Measurements from ENCODE around the gene COL5A1. TPM values are rescaled to one million over a fixed set of nuclear protein-coding genes. Genes with fewer than 3 reads are reported as not detected.

COL5A1 gene
- total RNA-seq, 4 donors from 2014 or later: 4.9 to 97.4 (median 11.9) TPM

- DNase-seq: no peak
- Histone ChIP-seq H3K36me3 (no peaks in the 10 kb centered on the region), H3K4me1 (peaks cover 0 to 19% (median 0%) of the 10 kb centered on the region in 4 donors), H3K27me3 (no peaks in the 10 kb centered on the region), H3K27ac (no peak overlapping the region), H3K4me3 (no peak overlapping the region), H3K9me3 (peaks cover 0 to 6% (median 0%) of the 10 kb centered on the region in 4 donors)
- TF ChIP-seq CTCF (IDR thresholded peaks at IDR 0.05): no peak
- TF ChIP-seq POLR2A (IDR thresholded peaks at IDR 0.05): no peak
These were observed 14.9 kb downstream of the COL5A1 start for GRCh38 chr9:134656334-134657006.

GRCh38 chr9:134657666-134658377, 16.2 kb downstream of the COL5A1 start:
- peak in 1 of 3 donors; percentile 23 for DNase-seq
- TF ChIP-seq POLR2A (IDR thresholded peaks at IDR 0.05): no peak
- TF ChIP-seq CTCF (IDR thresholded peaks at IDR 0.05): no peak
- H3K27ac ChIP-seq: peak overlapping the region in 1 of 4 donors; percentile 10

GRCh38 chr9:134658378-134658955, 16.9 kb downstream of the COL5A1 start:
- peak in 1 of 3 donors; percentile 36 for DNase-seq
- no peak for TF ChIP-seq CTCF (IDR thresholded peaks at IDR 0.05)
- TF ChIP-seq POLR2A (IDR thresholded peaks at IDR 0.05): no peak
- H3K9me3 ChIP-seq: peaks cover 0 to 6% (median 0%) of the 10 kb centered on the region in 4 donors
- peak overlapping the region in 1 of 4 donors; percentile 10 for H3K27ac ChIP-seq
- peaks cover 0 to 34% (median 0%) of the 10 kb centered on the region in 4 donors for H3K4me1 ChIP-seq
- no peaks in the 10 kb centered on the region for H3K36me3 ChIP-seq
- H3K4me3 ChIP-seq: no peak overlapping the region
- no peaks in the 10 kb centered on the region for H3K27me3 ChIP-seq

More at GRCh38 chr9:134657666-134658377, 16.2 kb downstream of the COL5A1 start:
- H3K4me3 ChIP-seq: no peak overlapping the region
- H3K4me1 ChIP-seq: peaks cover 0 to 30% (median 0%) of the 10 kb centered on the region in 4 donors
- H3K36me3 ChIP-seq: no peaks in the 10 kb centered on the region
- H3K9me3 ChIP-seq: peaks cover 0 to 6% (median 0%) of the 10 kb centered on the region in 4 donors
- H3K27me3 ChIP-seq: no peaks in the 10 kb centered on the region

- Histone ChIP-seq H3K27me3 (no peaks in the 10 kb centered on the region), H3K27ac (peak overlapping the region in 1 of 4 donors; percentile 55), H3K36me3 (no peaks in the 10 kb centered on the region), H3K4me1 (peaks cover 0 to 34% (median 0%) of the 10 kb centered on the region in 4 donors), H3K9me3 (peaks cover 0 to 6% (median 0%) of the 10 kb centered on the region in 4 donors), H3K4me3 (no peak overlapping the region)
- peak in 1 of 3 donors; percentile 26 for DNase-seq
- TF ChIP-seq POLR2A (IDR thresholded peaks at IDR 0.05) (no peak), CTCF (IDR thresholded peaks at IDR 0.05) (no peak)
These were observed 18.1 kb downstream of the COL5A1 start for GRCh38 chr9:134659688-134660131.

- DNase-seq: no peak
- TF ChIP-seq POLR2A (IDR thresholded peaks at IDR 0.05): no peak
- peak in 4 of 6 experiments; percentile 12 to 21 (median 16) for TF ChIP-seq CTCF (IDR thresholded peaks at IDR 0.05)
These were observed 18.8 kb downstream of the COL5A1 start for GRCh38 chr9:134660407-134660806.

More at GRCh38 chr9:134660407-134660806, 18.8 kb downstream of the COL5A1 start:
- Histone ChIP-seq H3K27me3 (no peaks in the 10 kb centered on the region), H3K27ac (peak overlapping the region in 1 of 4 donors; percentile 55), H3K4me1 (peaks cover 0 to 34% (median 0%) of the 10 kb centered on the region in 4 donors), H3K9me3 (peaks cover 0 to 6% (median 0%) of the 10 kb centered on the region in 4 donors), H3K36me3 (no peaks in the 10 kb centered on the region), H3K4me3 (no peak overlapping the region)

Measured in Peyer's patch (tissue), 4 donors.